Measurements from ENCODE around the gene CEBPB.

GRCh38 chr20:50151034-50151743 lies 39.4 kb upstream of the CEBPB start:
- TF ChIP-seq POLR2A (IDR thresholded peaks at IDR 0.05) (no peak), CTCF (IDR thresholded peaks at IDR 0.05) (no peak)

All from heart left ventricle (tissue), 13 donors.